Thyroid gland (tissue), 4 donors: ENCODE data around the gene MAFG.

Experiments used
- CTCF ChIP-seq, 6 experiments: fragments of 200-600 bp in 3 of 6; fragments of 450-650 bp in 3 of 6; sonication (generic) in 3 of 6; IDR thresholded peaks; one replicate each; pipeline ENCODE4 v1.5.1; 2016 to 2019; ENCODE audit warnings: antibody characterized with exemption in 6 of 6, mild to moderate bottlenecking in 2 of 6, inconsistent platforms in 1 of 6, moderate library complexity in 1 of 6
- POLR2A ChIP-seq, 2 donors: fragments of 450-650 bp; IDR thresholded peaks; one replicate each; pipeline ENCODE4 v1.6.1; 2017; ENCODE audit warnings: antibody characterized with exemption in 2 of 2, mild to moderate bottlenecking in 2 of 2, moderate library complexity in 1 of 2

GRCh38 chr17:81878294-81878693, 49.2 kb downstream of the MAFG start:
- TF ChIP-seq CTCF (IDR thresholded peaks at IDR 0.05) (no peak), POLR2A (IDR thresholded peaks at IDR 0.05) (no peak)
